ENCODE data around the gene XPNPEP2.

Gene XPNPEP2

GRCh38 chrX:129782706-129783105, 43.9 kb downstream of the XPNPEP2 start:
- Histone ChIP-seq H3K9me3 (ENCODE audit: control insufficient read depth, low read depth, low read length) (peaks cover 17% of the 10 kb centered on the region), H3K27me3 (ENCODE audit: control insufficient read depth, insufficient read depth, low read length) (no peaks in the 10 kb centered on the region), H3K9ac (ENCODE audit: low read length) (no peak overlapping the region), H3K36me3 (ENCODE audit: control insufficient read depth, low read depth, low read length) (no peaks in the 10 kb centered on the region), H3K27ac (ENCODE audit: low read length) (no peak overlapping the region), H3K4me3 (ENCODE audit: low read length) (no peak overlapping the region), H3K4me1 (ENCODE audit: control insufficient read depth, low read depth, low read length) (no peaks in the 10 kb centered on the region)

- H3K27me3 ChIP-seq (ENCODE audit: control insufficient read depth, insufficient read depth, low read length): no peaks in the 10 kb centered on the region
- H3K4me3 ChIP-seq (ENCODE audit: low read length): no peak overlapping the region
- no peaks in the 10 kb centered on the region for H3K4me1 ChIP-seq (ENCODE audit: control insufficient read depth, low read depth, low read length)
- H3K9ac ChIP-seq (ENCODE audit: low read length): no peak overlapping the region
- H3K9me3 ChIP-seq (ENCODE audit: control insufficient read depth, low read depth, low read length): peaks cover 12% of the 10 kb centered on the region
- no peak overlapping the region for H3K27ac ChIP-seq (ENCODE audit: low read length)
- no peaks in the 10 kb centered on the region for H3K36me3 ChIP-seq (ENCODE audit: control insufficient read depth, low read depth, low read length)
Measured at GRCh38 chrX:129783291-129783713, 44.5 kb downstream of the XPNPEP2 start.

DNA sequence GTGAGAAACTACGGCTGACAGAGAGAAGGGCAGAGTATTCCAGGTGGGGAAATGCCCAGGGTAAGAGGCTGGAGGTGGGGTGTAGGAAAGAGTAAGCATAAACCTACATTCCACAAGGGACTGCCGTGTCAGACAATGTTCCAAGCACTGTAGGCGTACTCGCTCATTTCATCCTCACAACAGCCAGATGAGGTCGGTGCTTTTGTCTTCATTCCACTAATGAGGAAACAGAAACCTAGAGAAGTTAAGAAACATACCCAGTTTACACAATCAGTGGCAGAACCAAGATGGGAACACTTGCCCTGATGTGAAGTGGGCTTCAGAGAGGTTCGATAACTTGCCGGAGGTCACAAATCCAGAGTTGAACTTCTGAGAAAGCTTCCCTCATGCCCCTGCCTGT, 45.6 kb downstream of the XPNPEP2 start:
- Histone ChIP-seq H3K9ac (ENCODE audit: low read length) (no peak overlapping the region), H3K36me3 (ENCODE audit: control insufficient read depth, low read depth, low read length) (no peaks in the 10 kb centered on the region), H3K27me3 (ENCODE audit: control insufficient read depth, insufficient read depth, low read length) (no peaks in the 10 kb centered on the region), H3K27ac (ENCODE audit: low read length) (no peak overlapping the region), H3K4me3 (ENCODE audit: low read length) (no peak overlapping the region), H3K4me1 (ENCODE audit: control insufficient read depth, low read depth, low read length) (no peaks in the 10 kb centered on the region), H3K9me3 (ENCODE audit: control insufficient read depth, low read depth, low read length) (peaks cover 12% of the 10 kb centered on the region)

GRCh38 chrX:129785160-129785947, 46.6 kb downstream of the XPNPEP2 start:
- no peak overlapping the region for H3K9ac ChIP-seq (ENCODE audit: low read length)
- H3K4me1 ChIP-seq (ENCODE audit: control insufficient read depth, low read depth, low read length): no peaks in the 10 kb centered on the region
- no peaks in the 10 kb centered on the region for H3K36me3 ChIP-seq (ENCODE audit: control insufficient read depth, low read depth, low read length)
- H3K27me3 ChIP-seq (ENCODE audit: control insufficient read depth, insufficient read depth, low read length): no peaks in the 10 kb centered on the region
- H3K27ac ChIP-seq (ENCODE audit: low read length): no peak overlapping the region
- peaks cover 12% of the 10 kb centered on the region for H3K9me3 ChIP-seq (ENCODE audit: control insufficient read depth, low read depth, low read length)
- no peak overlapping the region for H3K4me3 ChIP-seq (ENCODE audit: low read length)

DNA sequence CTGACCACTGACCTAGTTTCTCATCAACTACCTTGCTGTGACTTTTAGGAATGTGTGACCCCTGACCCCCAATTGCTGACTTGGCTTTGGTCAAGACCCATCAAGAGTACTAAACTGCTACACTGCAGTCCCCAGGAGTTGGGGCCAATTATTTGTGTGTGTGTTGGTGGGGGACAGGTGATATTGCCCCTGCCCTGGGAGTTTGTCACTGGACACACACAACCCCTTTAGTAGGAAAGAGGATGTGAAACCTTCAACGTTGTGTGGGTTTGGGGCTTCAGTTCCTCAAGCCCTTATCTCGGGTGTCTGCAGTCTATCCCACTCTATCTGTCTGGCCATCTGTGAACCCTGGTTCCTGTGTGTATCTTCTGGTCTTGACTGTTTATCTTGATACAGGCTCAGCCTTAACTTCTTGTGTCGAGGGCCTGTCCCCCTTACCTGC, 47.5 kb downstream of the XPNPEP2 start:
- no peaks in the 10 kb centered on the region for H3K4me1 ChIP-seq (ENCODE audit: control insufficient read depth, low read depth, low read length)
- peaks cover 8% of the 10 kb centered on the region for H3K9me3 ChIP-seq (ENCODE audit: control insufficient read depth, low read depth, low read length)
- no peak overlapping the region for H3K27ac ChIP-seq (ENCODE audit: low read length)
- H3K9ac ChIP-seq (ENCODE audit: low read length): no peak overlapping the region
- no peak overlapping the region for H3K4me3 ChIP-seq (ENCODE audit: low read length)
- H3K36me3 ChIP-seq (ENCODE audit: control insufficient read depth, low read depth, low read length): no peaks in the 10 kb centered on the region
- no peaks in the 10 kb centered on the region for H3K27me3 ChIP-seq (ENCODE audit: control insufficient read depth, insufficient read depth, low read length)

- no peak overlapping the region for H3K4me3 ChIP-seq (ENCODE audit: low read length)
- no peaks in the 10 kb centered on the region for H3K4me1 ChIP-seq (ENCODE audit: control insufficient read depth, low read depth, low read length)
- H3K27me3 ChIP-seq (ENCODE audit: control insufficient read depth, insufficient read depth, low read length): no peaks in the 10 kb centered on the region
- no peak overlapping the region for H3K9ac ChIP-seq (ENCODE audit: low read length)
- no peaks in the 10 kb centered on the region for H3K36me3 ChIP-seq (ENCODE audit: control insufficient read depth, low read depth, low read length)
- peaks cover 8% of the 10 kb centered on the region for H3K9me3 ChIP-seq (ENCODE audit: control insufficient read depth, low read depth, low read length)
- no peak overlapping the region for H3K27ac ChIP-seq (ENCODE audit: low read length)
Measured at GRCh38 chrX:129787336-129788055, 48.7 kb downstream of the XPNPEP2 start.

- no peak overlapping the region for H3K9ac ChIP-seq (ENCODE audit: low read length)
Measured at GRCh38 chrX:129788527-129788926, 49.7 kb downstream of the XPNPEP2 start.

DNA sequence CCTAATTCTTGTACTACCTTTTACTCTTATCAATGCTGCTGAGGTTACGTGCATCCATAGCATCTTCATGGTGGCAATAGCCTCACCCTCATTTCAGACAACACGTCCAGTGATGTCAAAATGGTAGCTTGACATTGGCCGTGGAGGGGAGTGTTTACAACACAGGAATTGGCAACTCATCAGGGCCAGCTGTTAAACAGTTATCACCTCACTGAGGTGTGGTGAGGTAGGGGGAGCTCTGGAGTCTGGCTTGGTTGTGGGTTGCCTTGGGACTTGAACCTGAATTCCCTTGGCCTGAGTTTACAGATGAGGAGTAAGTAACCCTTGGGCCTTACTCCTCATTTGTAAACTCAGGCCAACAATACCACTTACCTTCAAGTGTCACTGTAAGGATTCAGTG, 51.4 kb downstream of the XPNPEP2 start:
- H3K36me3 ChIP-seq (ENCODE audit: control insufficient read depth, low read depth, low read length): no peaks in the 10 kb centered on the region
- H3K27ac ChIP-seq (ENCODE audit: low read length): no peak overlapping the region
- peaks cover 4% of the 10 kb centered on the region for H3K9me3 ChIP-seq (ENCODE audit: control insufficient read depth, low read depth, low read length)
- H3K9ac ChIP-seq (ENCODE audit: low read length): no peak overlapping the region
- H3K4me3 ChIP-seq (ENCODE audit: low read length): no peak overlapping the region
- no peaks in the 10 kb centered on the region for H3K27me3 ChIP-seq (ENCODE audit: control insufficient read depth, insufficient read depth, low read length)
- no peaks in the 10 kb centered on the region for H3K4me1 ChIP-seq (ENCODE audit: control insufficient read depth, low read depth, low read length)

More at GRCh38 chrX:129788527-129788926, 49.7 kb downstream of the XPNPEP2 start:
- Histone ChIP-seq H3K36me3 (ENCODE audit: control insufficient read depth, low read depth, low read length) (no peaks in the 10 kb centered on the region), H3K27me3 (ENCODE audit: control insufficient read depth, insufficient read depth, low read length) (no peaks in the 10 kb centered on the region), H3K27ac (ENCODE audit: low read length) (no peak overlapping the region), H3K9me3 (ENCODE audit: control insufficient read depth, low read depth, low read length) (peaks cover 4% of the 10 kb centered on the region), H3K4me1 (ENCODE audit: control insufficient read depth, low read depth, low read length) (no peaks in the 10 kb centered on the region), H3K4me3 (ENCODE audit: low read length) (no peak overlapping the region)

- no peaks in the 10 kb centered on the region for H3K36me3 ChIP-seq (ENCODE audit: control insufficient read depth, low read depth, low read length)
- H3K27ac ChIP-seq (ENCODE audit: low read length): no peak overlapping the region
- H3K27me3 ChIP-seq (ENCODE audit: control insufficient read depth, insufficient read depth, low read length): no peaks in the 10 kb centered on the region
- no peak overlapping the region for H3K9ac ChIP-seq (ENCODE audit: low read length)
- H3K4me1 ChIP-seq (ENCODE audit: control insufficient read depth, low read depth, low read length): no peaks in the 10 kb centered on the region
- no peak overlapping the region for H3K4me3 ChIP-seq (ENCODE audit: low read length)
- peaks cover 4% of the 10 kb centered on the region for H3K9me3 ChIP-seq (ENCODE audit: control insufficient read depth, low read depth, low read length)
Measured at GRCh38 chrX:129790808-129791207, 52.0 kb downstream of the XPNPEP2 start.

DNA sequence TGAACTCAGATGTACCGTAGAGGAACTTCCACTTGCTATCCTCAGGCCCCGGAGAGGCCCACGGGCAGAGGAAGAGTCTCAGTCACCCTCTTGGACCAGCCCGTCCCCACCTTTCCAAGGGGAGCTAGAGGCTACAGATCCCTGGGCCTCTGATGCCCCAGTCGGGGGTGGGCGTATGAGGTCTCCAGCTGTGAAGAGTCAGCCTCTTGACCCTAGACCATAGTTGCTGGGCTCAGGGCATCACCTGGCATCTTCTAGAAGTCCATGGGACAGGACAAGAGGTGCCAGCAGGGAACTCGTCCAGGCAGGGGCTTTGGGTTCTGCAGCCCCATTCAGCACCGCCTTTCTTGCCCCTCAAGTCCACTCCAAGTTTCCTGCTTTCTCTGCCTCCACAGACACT, 52.6 kb downstream of the XPNPEP2 start:
- no peak overlapping the region for H3K27ac ChIP-seq (ENCODE audit: low read length)

DNA sequence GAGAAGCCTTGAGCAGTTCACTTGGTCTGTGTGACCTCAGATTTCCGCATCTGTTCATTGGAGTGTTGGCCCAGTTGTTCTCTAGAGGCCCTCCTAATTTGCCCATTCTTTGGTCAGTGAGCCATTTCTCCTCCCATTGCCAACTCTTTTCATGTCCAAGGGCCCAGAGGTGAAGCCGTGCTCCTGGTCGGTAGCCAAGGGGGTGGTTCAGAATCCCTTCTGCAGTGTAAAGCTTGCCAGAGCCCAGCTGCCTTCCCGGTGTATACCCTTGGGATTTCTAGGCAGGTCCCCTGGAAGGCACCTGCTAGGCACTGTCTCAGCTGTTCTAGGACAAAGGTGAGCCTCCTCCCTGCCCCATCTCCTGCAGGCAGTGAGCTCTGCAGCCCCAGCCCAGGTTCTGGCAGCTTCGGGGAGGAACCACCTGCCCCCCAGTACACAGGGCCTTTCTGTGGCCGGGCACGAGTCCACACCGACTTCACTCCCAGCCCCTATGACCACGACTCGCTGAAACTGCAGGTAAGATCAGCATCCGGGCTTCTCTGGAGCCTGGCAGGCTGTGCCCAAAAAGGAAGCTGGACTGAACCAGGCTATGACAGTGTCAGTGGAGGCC, 53.3 kb downstream of the XPNPEP2 start:
- Histone ChIP-seq H3K4me3 (ENCODE audit: low read length) (no peak overlapping the region), H3K4me1 (ENCODE audit: control insufficient read depth, low read depth, low read length) (no peaks in the 10 kb centered on the region), H3K27ac (ENCODE audit: low read length) (no peak overlapping the region), H3K36me3 (ENCODE audit: control insufficient read depth, low read depth, low read length) (no peaks in the 10 kb centered on the region), H3K9ac (ENCODE audit: low read length) (no peak overlapping the region), H3K9me3 (ENCODE audit: control insufficient read depth, low read depth, low read length) (peaks cover 4% of the 10 kb centered on the region), H3K27me3 (ENCODE audit: control insufficient read depth, insufficient read depth, low read length) (no peaks in the 10 kb centered on the region)

More for the DNA sequence above, 52.6 kb downstream of the XPNPEP2 start:
- Histone ChIP-seq H3K27me3 (ENCODE audit: control insufficient read depth, insufficient read depth, low read length) (no peaks in the 10 kb centered on the region), H3K36me3 (ENCODE audit: control insufficient read depth, low read depth, low read length) (no peaks in the 10 kb centered on the region), H3K4me3 (ENCODE audit: low read length) (no peak overlapping the region), H3K9me3 (ENCODE audit: control insufficient read depth, low read depth, low read length) (peaks cover 4% of the 10 kb centered on the region), H3K9ac (ENCODE audit: low read length) (no peak overlapping the region), H3K4me1 (ENCODE audit: control insufficient read depth, low read depth, low read length) (no peaks in the 10 kb centered on the region)
